CD4-positive, alpha-beta T cell treated with Interleukin-6 for 4 hours (primary cell): ENCODE measurements around the gene FAF1.

Experiments used
- DNase-seq: peaks from one replicate; pipeline ENCODE4 v3.0.0-alpha.2; 2020; ENCODE audit warnings: mixed read lengths

Gene FAF1

GRCh38 chr1:50684185-50684584, 275.9 kb downstream of the FAF1 start:
- DNase-seq, result no peak

GRCh38 chr1:50681931-50682330, 278.1 kb downstream of the FAF1 start:
- no peak for DNase-seq

- no peak for DNase-seq
Observed at GRCh38 chr1:50667710-50668356, 292.2 kb downstream of the FAF1 start.

GRCh38 chr1:50667272-50667671, 292.8 kb downstream of the FAF1 start:
- no peak for DNase-seq

GRCh38 chr1:50666849-50667248, 293.2 kb downstream of the FAF1 start:
- DNase-seq, result no peak

- DNase-seq, result no peak
Observed at GRCh38 chr1:50665413-50665812, 294.7 kb downstream of the FAF1 start.

- DNase-seq, result no peak
Observed at GRCh38 chr1:50661626-50662025, 298.4 kb downstream of the FAF1 start.

GRCh38 chr1:50659107-50659662, 300.9 kb downstream of the FAF1 start:
- DNase-seq, result no peak

- DNase-seq, result no peak
Observed at GRCh38 chr1:50658459-50659076, 301.5 kb downstream of the FAF1 start.

GRCh38 chr1:50656931-50657330, 303.1 kb downstream of the FAF1 start:
- DNase-seq, result no peak

GRCh38 chr1:50651476-50652263, 308.4 kb downstream of the FAF1 start:
- DNase-seq, result no peak

GRCh38 chr1:50646526-50646925, 313.5 kb downstream of the FAF1 start:
- DNase-seq, result no peak

- no peak for DNase-seq
Observed at GRCh38 chr1:50645139-50645538, 314.9 kb downstream of the FAF1 start.

GRCh38 chr1:50644447-50645105, 315.5 kb downstream of the FAF1 start:
- no peak for DNase-seq

- no peak for DNase-seq
Observed at GRCh38 chr1:50637460-50637859, 322.6 kb downstream of the FAF1 start.

- DNase-seq, result no peak
Observed at GRCh38 chr1:50634251-50634650, 325.8 kb downstream of the FAF1 start.

GRCh38 chr1:50633465-50633864, 326.6 kb downstream of the FAF1 start:
- DNase-seq, result no peak

GRCh38 chr1:50631161-50631560, 328.9 kb downstream of the FAF1 start:
- no peak for DNase-seq

- DNase-seq, result no peak
Observed at GRCh38 chr1:50622259-50622658, 337.8 kb downstream of the FAF1 start.

GRCh38 chr1:50620680-50621329, 339.3 kb downstream of the FAF1 start:
- DNase-seq, result no peak

- DNase-seq, result no peak
Observed at GRCh38 chr1:50615036-50615750, 344.9 kb downstream of the FAF1 start.

GRCh38 chr1:50611675-50612074, 348.4 kb downstream of the FAF1 start:
- DNase-seq, result no peak
